HG03139 (cell line): Measurements from ENCODE around the gene MTERF4.

Experiments
- ATAC-seq: cut with Tn5 transposase; IDR thresholded peaks from one replicate; pipeline ENCODE4 v1.9.1; 2021; ENCODE audit not compliant: unreplicated experiment

MTERF4 gene, protein sequence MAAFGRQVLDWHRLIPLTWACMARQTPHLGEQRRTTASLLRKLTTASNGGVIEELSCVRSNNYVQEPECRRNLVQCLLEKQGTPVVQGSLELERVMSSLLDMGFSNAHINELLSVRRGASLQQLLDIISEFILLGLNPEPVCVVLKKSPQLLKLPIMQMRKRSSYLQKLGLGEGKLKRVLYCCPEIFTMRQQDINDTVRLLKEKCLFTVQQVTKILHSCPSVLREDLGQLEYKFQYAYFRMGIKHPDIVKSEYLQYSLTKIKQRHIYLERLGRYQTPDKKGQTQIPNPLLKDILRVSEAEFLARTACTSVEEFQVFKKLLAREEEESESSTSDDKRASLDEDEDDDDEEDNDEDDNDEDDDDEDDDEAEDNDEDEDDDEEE

DNA sequence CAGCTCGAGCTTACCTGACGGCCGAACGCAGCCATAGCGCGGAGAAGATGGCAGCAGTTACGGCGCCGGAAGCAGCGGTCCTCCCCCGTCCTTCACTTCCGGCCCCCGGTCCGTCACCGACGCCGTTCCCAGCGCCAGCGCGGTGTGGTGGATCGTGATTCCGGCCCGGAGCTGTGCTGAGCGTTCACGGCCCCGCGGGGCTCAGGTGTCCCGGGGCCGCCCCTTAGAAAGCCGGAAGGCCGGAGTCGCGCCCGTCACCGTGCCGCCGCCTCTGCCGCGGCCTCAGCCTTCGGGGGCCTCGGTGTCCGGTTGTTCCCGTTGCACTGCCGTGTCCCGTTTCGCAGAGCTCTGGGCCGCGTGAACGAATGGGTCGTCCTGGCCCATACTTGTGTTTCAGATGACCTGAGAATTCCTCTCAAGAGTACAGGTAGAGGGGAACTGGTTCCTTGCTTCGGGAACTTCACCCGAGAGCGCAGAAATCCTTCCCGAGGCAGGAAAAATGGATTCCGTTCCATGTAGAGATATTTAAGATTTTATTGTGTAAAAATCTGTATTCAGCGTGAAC, at the start of gene MTERF4:
MTERF4 (minus strand) TSS at position 49 of the 565 bp plus-strand sequence; CDS start at position 35, 14 bp downstream.
- ATAC-seq = peak; percentile 81

DNA sequence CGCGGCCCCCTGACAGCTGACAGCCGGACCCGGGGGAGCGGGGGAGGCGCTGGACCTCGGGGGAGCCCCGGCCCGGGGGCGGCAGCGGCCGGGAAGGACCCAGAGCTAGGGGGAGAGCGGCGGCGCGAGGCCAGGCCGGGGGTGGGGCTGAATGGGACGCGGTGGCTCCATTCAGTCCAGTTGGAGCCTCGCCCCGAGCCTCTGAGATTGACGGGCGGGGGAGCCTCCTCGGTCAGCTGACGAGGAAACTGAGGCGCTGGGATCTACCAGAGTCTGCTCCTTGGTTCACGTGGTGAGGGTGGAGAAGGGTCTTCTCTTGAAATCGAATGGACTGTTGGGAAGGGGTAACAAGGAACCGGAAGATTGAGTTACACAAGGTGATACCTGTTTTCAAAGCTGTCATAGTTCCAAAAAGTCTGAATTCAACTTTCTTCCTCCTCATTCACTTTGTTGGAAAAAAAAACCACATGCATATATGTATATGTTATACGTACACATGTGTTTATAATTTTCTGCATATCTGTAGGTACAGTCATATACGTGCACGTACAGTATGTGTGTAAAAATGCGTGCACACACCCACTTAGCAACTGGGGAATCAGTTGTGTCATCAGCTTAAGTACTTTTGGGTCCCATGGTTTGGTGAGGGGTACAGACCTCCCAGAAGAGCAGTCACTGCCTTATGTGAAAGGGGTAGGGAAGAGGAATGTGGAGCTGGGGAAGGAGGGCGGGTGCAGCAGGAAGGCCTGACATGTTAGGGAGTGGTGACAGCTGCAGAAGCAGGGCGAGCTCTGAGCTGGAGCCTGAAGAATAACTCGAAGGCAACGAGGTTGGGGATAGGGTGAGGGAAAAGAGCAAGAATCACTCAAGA, 48.8 kb upstream of the MTERF4 start:
- ATAC-seq = no peak

DNA sequence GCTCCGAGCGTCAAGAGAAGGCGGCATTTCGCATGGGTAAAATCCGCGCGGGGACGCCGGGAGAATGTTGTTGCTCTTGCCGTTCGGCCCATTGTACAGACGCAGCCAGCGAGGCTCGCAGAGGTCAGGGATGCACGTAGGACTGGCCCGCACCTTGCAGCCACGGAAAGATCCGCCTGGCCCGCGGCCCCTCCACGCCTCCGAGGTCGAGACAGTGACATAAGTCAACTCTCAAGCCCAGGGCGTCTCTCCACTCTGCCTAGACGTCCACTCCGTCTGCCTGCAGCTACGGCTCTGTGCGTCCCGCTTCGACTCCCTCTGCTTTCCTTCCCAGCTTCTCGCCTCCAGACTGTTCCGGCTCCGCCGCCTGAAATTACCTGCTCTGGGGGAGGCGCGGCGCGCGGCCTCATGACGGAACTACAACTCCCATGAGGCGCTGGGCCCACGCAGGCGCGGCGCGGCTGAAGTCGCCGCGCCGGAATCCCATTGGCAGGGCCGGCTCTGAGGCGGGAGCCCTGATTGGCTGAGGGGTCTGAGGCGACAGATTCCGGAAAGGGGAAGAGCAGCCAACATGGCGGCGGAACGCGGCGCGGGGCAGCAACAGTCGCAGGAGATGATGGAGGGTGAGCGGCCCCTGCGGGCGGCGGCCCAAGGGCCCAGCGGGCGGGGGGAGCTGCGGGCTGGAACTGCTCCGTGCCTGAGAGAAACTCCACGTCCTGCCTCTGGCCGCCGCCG, 48.0 kb upstream of the MTERF4 start, which contains the start of gene PPP1R7:
PPP1R7 (plus strand) TSS at position 543 of the 735 bp plus-strand sequence; CDS start at position 572, 29 bp downstream.
- peak; percentile 64 for ATAC-seq

DNA sequence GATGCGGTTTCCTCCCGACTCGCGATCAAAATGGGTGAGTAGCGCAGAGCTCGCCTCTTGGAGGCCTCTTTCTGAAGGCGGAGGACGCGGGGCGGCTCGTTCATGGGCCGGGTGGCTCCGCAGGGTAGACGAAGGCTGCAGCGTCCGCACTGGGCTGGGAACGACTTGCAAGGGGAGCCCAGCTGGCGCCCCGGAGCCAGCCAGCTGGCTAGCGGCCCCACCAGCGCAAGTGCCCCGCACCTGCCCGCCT, 47.5 kb upstream of the MTERF4 start:
- ATAC-seq = peak; percentile 3

DNA sequence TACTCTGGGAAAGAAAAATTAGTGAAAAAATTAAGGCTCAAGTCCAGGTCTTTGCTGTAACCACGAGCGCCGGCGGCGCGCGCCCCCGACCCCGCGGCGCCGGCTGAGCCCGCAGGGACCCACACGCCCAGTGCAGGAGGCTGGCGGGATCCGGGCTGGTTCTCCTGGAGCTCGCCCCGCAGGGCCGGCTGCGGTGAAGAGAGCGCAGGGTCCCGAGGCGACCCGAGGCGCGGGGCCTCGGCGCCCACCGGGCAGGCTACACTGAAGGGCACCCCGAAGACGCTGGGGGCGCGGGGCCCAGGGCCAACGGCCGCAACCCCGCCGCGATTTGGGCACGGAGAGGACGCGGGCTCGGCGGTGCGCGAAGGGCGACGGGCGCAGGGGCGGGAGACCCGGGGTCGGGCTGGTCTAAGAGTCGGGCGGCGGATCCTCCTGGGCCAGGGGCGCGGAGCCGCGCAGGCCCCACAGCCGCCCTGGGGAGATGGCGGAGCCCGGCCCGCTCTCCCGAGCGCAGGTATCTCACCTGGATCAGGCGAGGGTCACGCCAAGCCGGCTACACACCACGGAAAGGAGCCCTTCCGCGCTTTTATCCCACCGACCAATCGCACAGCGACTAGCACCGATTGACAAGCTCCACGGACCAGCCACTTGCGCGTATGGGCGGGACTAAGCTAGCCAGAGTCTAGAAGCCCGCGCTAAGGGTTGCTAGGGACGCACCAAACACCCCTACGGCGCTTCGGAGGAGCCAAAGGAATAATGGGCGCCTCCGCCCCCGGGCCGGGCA, 47.0 kb upstream of the MTERF4 start, which contains the start of gene PASK:
PASK (minus strand) TSS at position 582 of the 784 bp plus-strand sequence. CDS start 6,440 bp downstream, outside the sequence.
- ATAC-seq = peak; percentile 76

DNA sequence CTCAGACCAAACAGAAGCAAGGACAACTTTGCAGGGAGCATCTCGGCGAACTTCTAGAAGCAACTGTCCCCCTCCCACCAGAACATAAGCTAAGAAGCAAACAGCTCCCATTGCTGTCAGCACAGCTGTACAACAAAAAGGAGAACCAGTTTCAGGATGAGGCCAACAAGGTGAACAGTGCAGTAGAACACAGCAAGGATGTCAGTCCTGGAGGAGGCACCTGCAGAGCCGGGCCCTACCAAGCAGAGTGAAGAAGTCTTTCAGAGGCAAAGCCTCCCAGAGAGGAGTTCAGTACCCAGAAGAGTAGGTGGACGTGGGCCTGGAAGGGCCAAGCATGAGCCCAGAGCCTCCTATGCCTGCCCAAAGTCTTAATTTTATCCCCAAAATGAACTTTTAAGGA, 46.2 kb upstream of the MTERF4 start:
- ATAC-seq = no peak

DNA sequence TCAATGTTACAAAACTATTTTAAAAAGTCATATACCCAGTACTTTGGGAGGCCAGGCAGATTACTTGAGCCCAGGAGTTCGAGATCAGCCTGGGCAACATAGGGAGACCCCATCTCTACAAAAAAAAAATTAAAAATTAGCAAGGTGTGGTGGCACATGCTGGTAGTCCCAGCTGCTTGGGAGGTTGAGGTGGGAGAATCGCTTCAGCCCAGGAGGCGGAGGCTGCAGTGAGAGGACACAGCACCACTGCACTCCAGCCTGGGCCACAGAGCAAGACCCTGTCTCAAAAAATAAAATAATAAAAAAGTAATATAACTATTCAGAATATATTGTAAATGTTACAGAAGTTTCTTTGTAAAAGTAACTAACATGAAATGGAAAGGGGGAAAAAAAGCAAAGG, 45.2 kb upstream of the MTERF4 start:
- no peak for ATAC-seq

DNA sequence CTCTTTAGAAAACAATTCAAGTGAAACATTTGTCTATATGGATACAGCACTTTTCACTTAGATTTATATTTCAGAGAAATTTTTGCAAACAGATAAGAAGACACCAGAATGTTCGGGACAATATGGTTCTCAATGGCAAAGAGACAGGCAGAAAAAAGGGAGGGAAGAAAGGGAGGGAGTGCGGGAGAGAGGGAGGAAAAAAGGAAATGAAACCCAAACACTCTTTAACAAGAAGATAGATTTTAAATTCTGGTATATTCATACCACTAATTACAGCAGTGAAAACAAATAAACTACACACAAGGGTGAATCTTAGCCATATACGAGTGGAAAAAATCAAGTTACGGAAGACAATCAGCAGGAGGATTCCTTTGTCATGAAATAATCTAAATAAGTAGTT, 44.2 kb upstream of the MTERF4 start:
- ATAC-seq = no peak

DNA sequence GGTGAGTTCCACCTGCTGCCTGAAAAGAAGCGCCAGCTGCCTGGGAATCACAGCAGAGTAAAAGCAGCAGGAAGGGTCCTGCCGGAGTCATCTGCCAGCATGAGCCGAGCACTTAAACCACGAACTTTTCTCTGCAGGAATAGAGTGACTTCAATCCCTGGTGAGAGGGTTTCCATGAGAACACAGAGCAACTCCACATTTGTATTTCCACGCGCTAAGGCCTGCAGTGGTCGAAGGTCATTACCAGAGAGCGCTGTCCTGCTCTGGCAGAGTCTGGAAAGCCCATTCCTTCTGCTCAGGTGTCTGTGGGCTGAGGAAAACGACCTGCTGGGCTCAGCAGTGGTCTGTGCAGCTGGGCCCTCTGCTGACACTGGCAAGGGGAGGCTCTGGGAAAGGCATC, 40.5 kb upstream of the MTERF4 start:
- ATAC-seq = no peak

DNA sequence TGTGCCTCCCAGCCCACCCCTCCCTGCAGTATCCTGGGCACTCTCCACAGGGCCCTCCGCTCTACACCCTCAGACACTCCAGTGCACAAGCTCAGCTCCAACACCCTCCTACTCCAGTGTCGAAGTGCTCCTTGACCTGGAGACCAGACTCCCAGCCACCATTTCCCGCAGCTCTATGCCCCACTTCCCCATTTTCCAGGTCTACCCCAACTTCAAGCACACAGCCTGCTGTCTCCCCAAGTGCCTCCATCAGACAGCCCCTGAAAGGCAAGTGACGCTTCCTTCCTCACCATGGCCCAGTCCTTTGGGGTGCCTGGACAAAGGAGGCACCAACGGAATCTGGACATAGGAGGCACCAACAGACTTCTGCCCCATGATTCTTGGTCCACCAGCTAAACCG, 40.0 kb upstream of the MTERF4 start:
- no peak for ATAC-seq

DNA sequence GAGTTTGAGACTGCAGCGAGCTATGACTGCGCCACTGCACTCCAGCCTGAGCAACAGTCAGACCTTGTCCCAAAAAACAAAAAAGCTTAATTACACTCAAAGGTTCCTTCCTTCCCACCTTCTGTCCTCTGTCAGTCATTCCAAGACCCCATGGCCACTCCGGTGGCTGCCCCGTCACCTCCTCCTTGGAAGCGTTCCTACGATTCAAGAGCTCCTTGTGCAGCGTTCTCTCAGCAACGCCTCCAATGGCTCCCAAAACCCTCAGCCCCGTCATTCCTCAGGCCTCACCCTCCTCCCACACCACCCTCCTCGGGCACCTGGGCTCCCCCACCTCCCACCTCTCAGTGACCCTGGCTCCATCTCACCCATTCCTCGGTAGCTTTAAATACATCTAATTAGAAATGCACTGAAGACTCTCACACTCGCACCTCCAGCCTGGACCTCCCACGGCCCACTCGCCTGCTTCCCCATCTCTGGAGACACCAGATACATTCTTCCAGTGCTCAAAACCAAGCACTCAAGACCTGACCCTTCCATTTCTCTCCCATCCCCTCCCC, 39.2 kb upstream of the MTERF4 start:
- ATAC-seq = no peak

DNA sequence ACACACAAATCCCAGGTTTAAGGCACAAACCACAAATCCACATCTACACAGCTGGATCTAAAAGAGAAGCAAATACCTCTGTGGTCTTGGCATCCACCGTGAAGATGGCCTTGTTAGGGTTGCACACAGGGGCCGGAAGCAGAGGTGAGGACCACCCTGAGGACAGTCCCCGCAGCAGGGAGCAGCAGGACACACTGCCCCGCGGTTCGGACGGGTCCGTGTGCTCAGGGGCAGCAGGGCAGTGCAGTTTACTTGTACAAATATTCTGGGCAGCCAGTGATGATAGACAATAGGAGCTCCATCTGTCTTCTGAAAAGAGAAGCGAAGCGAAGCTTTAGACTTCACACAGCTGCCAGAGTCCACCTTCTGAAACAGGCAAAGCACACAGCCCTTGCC, 38.4 kb upstream of the MTERF4 start:
- no peak for ATAC-seq

DNA sequence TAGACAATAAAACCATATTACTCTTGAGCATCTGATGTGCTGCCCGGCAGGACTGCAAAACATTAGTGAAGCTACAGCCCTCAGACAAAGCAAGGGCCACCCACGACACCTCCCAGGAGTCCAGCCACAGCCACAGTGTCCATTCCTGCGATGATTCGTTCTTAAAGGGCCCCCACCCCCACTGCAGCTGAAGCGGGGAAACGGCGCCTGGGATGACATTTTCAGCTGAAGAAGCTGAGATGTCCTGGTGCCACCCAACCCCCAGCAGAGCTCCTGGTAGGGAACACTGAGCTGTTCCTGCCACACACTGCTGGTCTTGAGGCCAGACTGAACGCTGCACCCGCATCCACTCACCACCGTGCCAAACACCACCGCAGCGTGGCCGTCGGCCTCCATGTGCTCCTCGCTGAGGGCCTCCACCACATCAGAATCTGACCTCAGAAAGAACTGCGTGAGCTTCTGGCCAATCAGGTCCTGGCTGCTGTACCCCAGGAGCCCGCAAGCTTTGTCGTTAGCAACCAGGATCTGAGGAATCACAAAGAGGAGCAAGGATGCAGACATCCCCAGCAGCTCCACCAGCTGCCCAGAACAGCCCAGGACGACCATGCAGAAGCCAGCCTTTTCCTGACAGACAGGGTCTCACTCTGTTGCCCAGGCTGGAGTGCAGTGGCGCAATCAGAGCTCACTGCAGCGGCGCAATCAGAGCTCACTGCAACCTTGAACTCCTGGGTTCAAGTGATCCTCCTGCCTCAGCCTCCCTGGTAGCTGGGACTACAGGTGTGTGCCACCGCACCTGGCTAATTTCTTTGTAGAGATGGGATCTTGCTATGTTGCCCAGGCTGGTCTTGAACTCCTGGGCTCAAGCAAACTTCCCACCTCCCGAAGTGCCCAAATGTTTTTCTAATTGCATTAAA, 37.7 kb upstream of the MTERF4 start:
- ATAC-seq = no peak

DNA sequence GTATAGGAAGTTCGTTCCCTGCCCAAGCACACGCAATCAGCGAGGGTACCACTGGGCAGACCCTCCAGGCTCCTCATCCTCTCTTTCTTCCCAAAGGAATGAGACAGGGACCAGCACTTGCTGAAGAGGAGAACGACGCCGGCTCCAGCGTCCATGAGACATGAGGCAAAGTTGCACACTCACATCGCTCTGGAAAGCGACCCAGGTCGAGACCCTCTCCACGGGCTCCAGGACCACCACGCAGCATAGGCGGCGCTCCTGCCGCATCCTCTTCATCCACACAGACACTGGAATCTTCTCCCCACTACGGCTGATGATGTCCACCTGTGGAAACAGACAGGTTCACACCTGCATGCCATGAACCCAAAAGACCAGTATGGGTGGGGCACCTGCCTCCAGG, 36.4 kb upstream of the MTERF4 start:
- ATAC-seq = no peak

DNA sequence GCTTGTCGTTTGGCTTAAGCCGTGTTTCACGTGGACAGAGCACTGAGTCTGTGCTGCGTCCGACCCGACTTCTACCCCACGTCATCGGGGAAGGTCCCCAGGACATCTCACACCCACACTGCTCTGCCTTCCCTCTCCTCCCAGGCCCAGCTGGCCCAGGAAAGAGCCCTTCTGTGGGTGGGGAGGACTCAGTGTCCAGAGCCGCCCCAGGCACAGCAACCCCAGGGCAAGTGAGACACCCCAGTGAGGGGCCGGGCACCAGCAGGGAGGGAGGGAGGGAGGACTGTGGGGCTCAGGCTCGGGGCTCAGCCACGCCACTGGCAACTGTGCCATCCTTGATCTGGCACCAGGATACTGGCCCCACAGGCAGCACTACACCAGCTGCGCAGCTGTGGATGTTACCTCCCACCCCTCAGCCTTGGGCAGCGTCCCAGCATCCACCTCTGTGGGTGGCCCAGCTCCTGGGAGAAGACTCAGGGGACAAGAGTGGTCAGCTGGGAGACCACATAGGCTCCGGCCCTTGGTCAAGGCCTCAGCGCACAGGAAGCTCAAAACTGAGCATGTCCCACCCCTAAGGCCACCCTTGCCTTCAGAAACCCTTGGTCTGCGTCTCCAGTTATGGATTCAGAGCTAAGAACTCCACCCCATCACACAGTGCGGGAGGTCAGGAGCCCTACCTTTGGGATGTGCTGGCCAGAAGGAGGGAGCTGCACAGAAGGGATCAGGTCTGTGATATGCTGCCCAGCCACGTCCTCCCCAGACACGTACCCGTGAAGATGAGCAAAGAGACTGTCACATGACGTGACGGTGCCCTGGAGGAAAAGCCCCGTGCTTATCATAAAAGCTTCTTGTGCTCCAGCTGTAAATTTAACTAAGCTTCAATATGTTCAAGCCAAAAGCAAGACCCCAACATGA, 35.4 kb upstream of the MTERF4 start:
- no peak for ATAC-seq

DNA sequence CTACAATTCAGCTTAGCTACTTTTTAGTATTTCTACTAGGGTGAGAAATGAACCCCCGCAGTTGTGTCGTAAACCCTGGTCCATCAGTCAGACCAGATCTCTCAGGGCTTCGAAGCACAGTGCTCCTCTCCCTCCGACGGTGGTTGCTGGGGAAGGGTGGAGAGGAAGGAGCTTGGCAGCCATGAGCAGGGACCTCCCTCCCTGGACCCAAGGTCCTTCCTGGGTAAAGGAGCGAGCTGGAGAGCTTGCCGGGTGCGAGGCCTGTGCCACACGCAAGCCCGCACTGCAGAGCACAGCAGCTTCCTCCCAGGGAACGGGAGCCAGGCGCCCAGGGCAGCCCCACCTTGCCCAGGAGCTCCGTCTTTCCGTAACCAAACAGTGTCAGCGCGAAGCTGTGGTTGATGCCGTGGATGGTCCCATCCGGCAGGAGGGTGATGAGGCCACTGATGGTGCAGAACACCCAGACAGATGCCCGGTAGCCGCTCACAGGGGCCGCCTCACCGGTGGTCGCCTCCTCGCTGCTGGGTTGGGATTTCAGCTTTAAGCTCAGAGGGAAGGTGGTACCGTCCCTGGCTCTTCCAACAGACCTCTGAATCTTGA, 34.7 kb upstream of the MTERF4 start:
- ATAC-seq = no peak

DNA sequence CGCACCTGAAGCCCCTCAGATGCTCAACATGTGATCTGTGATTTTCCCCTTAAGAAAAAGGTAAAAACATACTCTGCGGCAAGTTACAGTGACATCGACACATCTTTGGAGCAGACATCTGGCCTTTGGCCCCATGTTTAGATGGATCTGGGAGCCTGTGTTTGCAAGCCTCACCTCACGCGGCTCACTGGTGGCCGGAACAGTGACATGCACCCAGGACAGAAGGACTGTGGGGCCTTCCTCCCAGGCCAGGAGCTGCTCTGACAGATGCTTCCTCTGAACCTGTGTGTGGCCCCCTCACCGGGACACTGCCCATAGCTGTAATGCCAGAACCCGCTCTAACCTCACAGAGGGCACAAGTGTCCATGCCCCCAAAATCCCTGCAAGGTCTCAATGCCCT, 34.1 kb upstream of the MTERF4 start:
- no peak for ATAC-seq

DNA sequence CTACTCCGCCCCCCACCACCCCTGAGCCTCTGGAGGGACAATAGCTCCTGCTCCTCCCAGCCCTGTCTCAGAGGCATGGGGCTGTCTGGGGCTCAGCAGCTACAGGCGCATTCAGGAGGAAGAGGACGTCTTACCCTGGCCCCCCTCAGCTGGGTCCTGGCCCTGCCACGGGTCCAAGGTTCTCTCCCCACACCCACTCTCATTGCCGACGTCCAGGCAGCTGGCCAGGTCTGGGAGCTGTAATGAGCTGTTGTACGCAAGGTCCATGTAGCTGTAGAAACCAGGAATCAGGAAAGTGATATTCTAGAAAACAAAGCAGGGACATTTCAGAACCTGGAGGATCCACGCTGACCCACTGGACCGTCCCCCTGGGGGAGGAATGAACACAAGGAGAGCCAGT, 33.6 kb upstream of the MTERF4 start:
- ATAC-seq = no peak
